HS-27A (cell line): Measurements from ENCODE around the gene TNNT2.

Experiments used
- DNase-seq: peaks from one replicate; pipeline ENCODE4 v3.0.0-alpha.2; 2012; ENCODE audit warnings: low read depth, missing footprints

The TNNT2 gene

DNA sequence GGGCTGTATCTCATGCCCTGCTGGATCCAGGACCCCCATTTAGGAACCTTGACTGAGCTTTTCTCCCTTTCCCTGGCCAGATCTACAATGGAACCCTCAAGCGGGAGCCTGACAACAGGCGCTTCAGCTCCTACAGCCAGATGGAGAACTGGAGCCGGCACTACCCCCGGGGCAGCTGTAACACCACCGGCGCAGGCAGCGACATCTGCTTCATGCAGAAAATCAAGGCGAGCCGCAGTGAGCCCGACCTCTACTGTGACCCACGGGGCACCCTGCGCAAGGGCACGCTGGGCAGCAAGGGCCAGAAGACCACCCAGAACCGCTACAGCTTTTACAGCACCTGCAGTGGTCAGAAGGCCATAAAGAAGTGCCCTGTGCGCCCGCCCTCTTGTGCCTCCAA is 64.4 kb downstream of the TNNT2 start:
- DNase-seq, result no peak

DNA sequence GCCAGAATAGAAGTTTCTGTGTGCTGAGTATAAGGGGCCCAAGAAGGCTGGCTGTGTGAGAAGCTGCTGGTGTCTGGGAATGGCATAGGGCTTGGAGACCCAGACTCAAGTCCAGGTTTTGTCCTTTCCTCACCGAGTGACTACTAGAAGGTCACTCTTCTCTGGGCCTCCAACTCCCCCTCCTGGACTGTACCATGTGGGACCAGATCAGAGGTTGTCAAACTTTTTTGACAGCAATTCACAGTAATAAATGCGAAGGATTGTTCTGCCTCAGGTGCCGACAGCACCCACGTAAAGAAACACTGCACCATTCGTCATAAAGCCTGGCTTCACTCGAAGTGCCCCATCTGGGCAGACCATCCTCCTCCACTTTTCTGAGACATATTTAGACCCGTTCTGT is 65.2 kb downstream of the TNNT2 start:
- DNase-seq, result no peak

DNA sequence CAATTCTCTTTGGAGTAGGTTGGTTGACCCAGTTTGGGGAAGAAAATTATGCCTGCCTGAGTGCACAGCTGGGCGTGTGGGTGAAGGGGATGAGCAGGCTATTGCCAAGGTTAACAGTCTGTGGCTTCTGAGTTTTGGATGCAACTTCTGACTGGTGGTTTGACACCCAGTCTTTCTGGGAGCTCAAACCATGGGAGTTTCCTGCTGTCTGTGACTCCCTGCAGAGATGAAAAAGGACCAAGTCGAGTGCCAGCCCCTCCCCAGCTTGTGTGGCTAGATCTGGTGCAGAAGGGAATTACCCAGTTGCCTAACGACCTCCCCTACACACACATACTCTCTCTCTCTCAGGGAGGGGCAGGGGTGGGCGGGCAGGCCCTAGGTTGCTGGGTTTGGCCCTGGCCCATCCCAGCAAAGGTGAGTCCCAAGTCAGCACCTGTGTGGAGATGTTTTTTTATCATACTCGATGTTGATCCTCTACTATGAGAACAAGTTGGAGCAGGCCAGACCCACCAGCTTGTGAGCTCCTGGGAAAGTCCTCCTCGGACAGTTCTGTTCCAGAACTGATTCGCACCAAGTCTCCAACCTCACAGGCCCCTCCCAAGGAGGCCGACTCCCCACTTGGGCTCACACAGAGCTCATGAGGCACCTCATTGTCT is 66.0 kb downstream of the TNNT2 start:
- no peak for DNase-seq

DNA sequence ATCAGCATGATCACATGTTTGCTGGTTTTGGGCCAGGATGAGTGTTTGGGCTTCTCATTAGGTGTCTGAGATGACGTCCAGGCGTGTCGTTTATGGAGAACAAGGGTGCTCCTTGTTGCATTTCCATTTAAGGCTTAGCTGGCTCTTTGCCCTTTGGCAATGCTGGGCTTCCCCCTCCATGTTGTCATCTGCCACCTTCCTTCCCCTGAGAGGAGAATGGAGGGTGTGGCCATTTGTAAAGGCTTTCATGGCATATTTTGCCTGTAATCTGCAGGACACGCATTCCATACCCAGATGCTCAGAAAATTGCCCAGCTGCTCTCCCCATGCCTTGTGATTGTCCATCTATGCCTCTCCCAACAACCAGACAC is 66.5 kb downstream of the TNNT2 start:
- no peak for DNase-seq

DNA sequence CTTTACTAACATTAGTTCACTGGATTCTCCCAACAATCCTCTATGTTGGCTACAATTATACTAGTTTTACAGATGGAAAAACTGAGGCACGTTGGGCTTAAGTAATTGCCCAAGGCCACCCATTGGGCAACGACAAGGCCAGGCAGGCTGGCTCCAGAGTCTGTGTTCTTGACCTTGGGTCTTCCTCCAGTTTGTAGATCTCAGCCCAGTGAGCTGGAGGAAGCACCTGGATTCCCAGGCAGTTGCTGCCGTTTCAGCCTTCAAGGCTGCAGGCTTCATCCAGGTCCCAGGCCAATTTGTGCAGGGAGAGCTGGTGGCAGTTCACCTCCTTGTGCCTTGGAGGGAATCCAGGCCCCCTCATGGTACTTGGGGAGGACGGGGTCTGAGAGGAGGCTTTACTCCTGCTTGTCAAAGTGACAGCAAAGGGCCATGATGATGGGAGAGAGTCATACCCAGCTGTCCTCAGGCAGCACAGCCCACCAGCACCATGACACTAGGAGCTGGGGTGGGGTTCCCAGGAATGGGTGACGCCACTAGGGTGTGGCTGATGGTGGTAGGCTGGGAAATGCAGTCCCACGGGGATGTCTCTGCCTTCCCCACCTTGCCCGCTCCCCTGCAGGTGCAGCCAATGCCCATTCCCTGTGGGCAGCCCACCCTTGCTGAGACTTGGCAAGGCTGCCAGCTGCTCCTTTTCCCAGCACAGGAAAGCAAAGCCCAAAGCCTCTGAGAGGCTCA is 67.1 kb downstream of the TNNT2 start:
- no peak for DNase-seq

DNA sequence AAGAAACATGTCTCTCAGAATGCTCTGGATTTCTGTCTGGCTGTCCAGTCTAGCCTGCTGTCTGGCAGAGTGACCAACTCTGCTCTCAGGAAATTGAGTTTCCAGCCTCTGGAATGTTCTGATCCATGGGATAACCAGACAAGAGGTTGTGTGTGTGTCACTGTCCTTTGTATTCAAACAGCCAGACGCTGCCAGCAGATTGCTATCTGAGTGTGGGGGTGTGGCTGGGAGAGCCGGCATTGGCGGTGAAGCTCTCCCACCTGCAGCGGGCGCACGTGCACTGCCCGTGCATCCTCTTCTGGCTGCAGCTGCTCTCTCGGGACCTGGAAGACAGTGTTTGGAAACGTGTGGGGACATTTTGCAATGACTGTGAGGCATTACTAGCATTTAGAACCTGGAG is 68.1 kb downstream of the TNNT2 start:
- no peak for DNase-seq
